Thoracic aorta (tissue), 2 donors: ENCODE measurements around the gene PCBD1. TPM values are rescaled to one million over a fixed set of nuclear protein-coding genes. Genes with fewer than 3 reads are reported as not detected.

Experiments
- ATAC-seq: fragments of 150-250 bp; one replicate; pipeline ENCODE4 v1.8.0; 2017; ENCODE audit warnings: low read depth; ENCODE audit not compliant: insufficient number of reproducible peaks, low FRiP score
- DNase-seq: peaks from one replicate; pipeline ENCODE4 v3.0.0-alpha.2; 2020; ENCODE audit warnings: low spot score
- H3K27ac ChIP-seq, 2 donors: fragments of 200-600 bp; sonication (generic); 1 replicate in 1 of 2; 2 replicates in 1 of 2; pipeline ENCODE4 v1.5.1; 2016; ENCODE audit warnings: mild to moderate bottlenecking in 2 of 2, moderate library complexity in 2 of 2
- H3K27me3 ChIP-seq: fragments of 200-600 bp; sonication (generic); replicated peaks from 2 replicates; pipeline ENCODE4 v1.6.0; 2016; ENCODE audit warnings: mild to moderate bottlenecking; ENCODE audit not compliant: insufficient read depth
- H3K36me3 ChIP-seq: fragments of 200-600 bp; sonication (generic); one replicate; pipeline ENCODE4 v1.5.1; 2016
- H3K4me1 ChIP-seq, 2 donors: fragments of 200-600 bp; sonication (generic); 1 replicate in 1 of 2; 2 replicates in 1 of 2; pipeline versions ENCODE4 v1.5.1 to v1.6.0; 2016; ENCODE audit warnings: low read depth in 2 of 2, mild to moderate bottlenecking in 1 of 2; ENCODE audit not compliant: control insufficient read depth in 1 of 2
- H3K4me3 ChIP-seq: fragments of 200-600 bp; sonication (generic); 2 replicates; pipeline ENCODE4 v1.5.1; 2016; ENCODE audit warnings: mild to moderate bottlenecking
- H3K9me3 ChIP-seq: fragments of 200-600 bp; sonication (generic); 2 replicates; pipeline ENCODE4 v1.5.1; 2016
- total RNA-seq, 2 donors: library from RNA; depleted of rRNA; stranded (reverse); fragments of >200 nt; gene quantifications; one replicate each; pipeline versions ENCODE4 v1.1.0 to v1.2.3, GENCODE V29; 2016
- TF ChIP-seq, protein P1 (sequence below): fragments of 200-600 bp; sonication (generic); IDR thresholded peaks from one replicate; pipeline ENCODE4 v1.5.1; 2019; ENCODE audit warnings: antibody characterized with exemption

Gene PCBD1
- total RNA-seq, 2 donors from 2014 or later: 12.8 to 36.0 TPM

DNA sequence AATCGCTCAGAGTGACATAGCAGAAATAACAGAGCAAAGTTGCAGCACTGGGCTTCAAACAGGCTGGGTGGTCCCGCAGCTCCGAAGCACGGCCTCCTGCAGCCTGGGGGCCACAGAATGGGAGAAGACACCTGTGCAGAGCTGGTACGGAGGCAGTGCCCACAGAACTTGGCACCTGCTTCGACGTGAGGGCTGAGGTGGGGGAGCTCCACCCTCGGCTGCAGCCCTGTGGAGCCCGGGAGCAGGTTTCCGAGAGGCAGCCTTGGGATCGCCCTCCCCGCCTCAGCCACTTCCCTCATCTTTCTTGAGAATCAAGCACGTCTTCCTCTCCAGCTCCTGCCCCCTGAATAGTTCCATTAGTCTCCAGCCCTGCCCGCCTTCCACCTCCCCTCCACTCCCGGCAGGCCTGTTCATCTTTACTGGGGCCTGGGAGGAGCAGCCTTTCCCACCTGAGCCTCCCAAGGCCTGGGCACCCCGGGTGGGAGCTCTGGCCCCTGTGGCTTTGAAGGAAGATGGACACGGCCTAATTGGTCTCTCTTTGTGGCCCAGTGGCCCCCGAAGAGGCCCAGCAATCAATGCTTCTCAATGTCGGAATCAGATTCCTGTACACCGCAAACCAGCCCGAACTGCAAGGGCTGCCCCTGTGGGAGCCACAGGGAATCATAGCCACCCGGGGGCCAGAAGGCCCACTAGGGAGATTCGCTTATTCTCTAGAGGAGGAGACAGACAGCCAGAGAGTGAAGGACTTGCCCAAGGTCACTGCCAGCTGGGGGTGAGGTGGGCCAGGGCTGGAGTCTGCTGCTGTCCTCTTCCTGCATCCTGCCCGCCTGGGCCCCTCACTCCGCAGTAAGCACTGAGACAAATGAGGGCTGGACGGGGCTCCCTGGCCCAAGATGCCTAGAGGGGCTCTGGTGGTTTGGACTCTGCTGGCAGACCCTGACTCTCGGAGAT, 17.0 kb upstream of the PCBD1 start:
- no peaks in the 10 kb centered on the region for H3K4me1 ChIP-seq
- no peaks in the 10 kb centered on the region for H3K27me3 ChIP-seq
- no peak overlapping the region for H3K4me3 ChIP-seq
- no peak overlapping the region for H3K27ac ChIP-seq
- H3K9me3 ChIP-seq: no peaks in the 10 kb centered on the region
- no peaks in the 10 kb centered on the region for H3K36me3 ChIP-seq
- no peak for DNase-seq
- no peak for ATAC-seq
- TF ChIP-seq, protein P1, sequence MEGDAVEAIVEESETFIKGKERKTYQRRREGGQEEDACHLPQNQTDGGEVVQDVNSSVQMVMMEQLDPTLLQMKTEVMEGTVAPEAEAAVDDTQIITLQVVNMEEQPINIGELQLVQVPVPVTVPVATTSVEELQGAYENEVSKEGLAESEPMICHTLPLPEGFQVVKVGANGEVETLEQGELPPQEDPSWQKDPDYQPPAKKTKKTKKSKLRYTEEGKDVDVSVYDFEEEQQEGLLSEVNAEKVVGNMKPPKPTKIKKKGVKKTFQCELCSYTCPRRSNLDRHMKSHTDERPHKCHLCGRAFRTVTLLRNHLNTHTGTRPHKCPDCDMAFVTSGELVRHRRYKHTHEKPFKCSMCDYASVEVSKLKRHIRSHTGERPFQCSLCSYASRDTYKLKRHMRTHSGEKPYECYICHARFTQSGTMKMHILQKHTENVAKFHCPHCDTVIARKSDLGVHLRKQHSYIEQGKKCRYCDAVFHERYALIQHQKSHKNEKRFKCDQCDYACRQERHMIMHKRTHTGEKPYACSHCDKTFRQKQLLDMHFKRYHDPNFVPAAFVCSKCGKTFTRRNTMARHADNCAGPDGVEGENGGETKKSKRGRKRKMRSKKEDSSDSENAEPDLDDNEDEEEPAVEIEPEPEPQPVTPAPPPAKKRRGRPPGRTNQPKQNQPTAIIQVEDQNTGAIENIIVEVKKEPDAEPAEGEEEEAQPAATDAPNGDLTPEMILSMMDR: no peak

DNA sequence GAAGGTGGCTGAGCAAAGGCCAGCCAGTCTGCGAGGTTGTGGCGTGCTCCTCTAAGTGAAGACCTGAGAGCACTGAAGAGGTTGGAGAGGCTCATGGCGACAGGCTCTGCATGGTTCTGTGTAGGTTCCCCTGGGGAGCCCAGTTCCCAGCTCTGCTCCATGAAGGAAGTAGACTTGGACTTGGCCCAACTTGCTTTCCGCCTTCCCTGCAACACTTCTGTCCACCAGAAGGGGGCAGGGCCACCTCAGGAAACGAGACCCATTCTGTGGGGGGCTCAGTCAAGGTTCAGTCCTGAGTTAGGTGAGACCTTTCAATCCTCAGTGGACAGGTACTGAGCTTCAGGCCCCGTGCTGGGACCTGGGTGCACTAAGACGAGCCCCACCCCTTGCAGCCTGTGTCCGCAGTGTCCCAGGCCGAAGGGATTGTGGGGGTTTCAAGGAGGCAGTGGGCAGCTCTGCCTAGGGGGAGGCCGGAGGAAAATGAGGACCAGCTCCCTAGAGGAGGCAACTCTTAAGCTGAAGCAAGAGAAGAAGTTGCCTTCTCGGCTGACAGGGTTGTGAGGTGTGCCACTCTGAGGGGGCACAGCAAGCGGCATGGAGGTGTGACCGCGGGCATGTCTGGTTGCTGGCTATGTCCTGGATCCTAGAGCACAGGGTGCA, 15.0 kb upstream of the PCBD1 start:
- no peaks in the 10 kb centered on the region for H3K4me1 ChIP-seq
- TF ChIP-seq, protein P1: peak; percentile 85
- no peaks in the 10 kb centered on the region for H3K9me3 ChIP-seq
- no peak overlapping the region for H3K27ac ChIP-seq
- H3K36me3 ChIP-seq: no peaks in the 10 kb centered on the region
- DNase-seq: no peak
- no peaks in the 10 kb centered on the region for H3K27me3 ChIP-seq
- H3K4me3 ChIP-seq: no peak overlapping the region
- no peak for ATAC-seq

DNA sequence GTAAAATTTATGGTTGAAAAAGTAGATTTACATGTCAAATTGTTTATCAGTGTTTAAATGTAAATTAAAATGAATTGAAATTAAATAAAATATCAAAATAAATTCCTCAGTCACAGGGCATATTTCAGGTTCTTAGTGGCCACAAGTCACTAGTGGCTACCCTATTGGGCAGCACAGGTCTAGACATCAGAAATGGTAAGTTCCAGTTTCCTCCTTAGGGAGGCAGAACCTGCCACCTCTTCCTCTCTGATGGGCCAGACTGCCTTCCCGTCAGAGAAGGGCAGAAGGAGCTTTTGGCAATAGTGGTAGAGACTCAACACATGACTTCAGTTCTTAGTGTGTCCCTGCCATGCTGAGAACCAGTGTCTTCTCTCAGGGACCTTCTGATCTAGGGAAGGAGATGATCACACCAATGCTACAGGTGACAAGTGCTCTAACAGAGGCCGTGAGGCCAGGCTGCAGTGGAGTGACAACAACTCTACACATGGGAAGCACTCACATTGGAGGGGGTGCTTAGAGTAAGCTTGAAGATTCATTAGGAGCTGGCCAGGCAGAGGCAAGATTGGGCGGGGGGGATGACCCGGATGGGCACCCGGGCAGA, 14.4 kb upstream of the PCBD1 start:
- H3K27ac ChIP-seq: no peak overlapping the region
- no peak for ATAC-seq
- no peak overlapping the region for H3K4me3 ChIP-seq
- no peaks in the 10 kb centered on the region for H3K27me3 ChIP-seq
- no peaks in the 10 kb centered on the region for H3K9me3 ChIP-seq
- no peak for DNase-seq
- H3K36me3 ChIP-seq: no peaks in the 10 kb centered on the region
- H3K4me1 ChIP-seq: no peaks in the 10 kb centered on the region
- TF ChIP-seq, protein P1: no peak

DNA sequence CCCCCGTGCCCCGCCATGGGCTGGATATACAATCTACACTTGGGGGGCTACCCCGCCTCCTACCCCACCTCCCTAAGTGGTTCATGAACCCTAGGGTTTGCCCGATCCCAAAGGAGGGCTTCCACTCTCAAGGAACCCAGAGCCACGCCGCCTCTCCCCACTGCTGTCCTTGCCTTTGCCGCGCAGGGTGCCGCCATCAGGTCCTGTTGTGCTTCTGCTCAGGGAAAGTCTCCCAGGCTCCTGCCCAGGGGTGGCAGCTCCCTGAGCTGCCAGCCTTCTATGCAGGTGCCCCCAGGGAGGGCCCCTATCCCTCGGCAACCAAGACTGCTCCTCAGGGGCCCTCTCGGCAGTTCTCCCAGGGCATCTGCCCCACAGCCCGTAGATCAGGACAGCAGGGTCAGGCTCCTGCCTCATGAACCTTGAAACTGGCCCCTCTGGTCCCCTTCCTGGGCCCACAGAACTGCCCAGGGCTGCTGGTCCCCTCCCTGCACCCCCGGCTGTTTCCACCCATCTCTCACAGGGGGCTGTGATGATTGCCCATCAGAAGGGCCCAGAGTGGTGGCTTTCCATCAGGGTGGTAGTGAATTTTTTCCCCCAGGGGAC, 13.0 kb upstream of the PCBD1 start:
- DNase-seq (no peak), ATAC-seq (no peak)
- no peaks in the 10 kb centered on the region for H3K36me3 ChIP-seq
- H3K4me3 ChIP-seq: no peak overlapping the region
- TF ChIP-seq, protein P1: no peak
- H3K27ac ChIP-seq: no peak overlapping the region
- no peaks in the 10 kb centered on the region for H3K4me1 ChIP-seq
- no peaks in the 10 kb centered on the region for H3K9me3 ChIP-seq
- H3K27me3 ChIP-seq: no peaks in the 10 kb centered on the region

DNA sequence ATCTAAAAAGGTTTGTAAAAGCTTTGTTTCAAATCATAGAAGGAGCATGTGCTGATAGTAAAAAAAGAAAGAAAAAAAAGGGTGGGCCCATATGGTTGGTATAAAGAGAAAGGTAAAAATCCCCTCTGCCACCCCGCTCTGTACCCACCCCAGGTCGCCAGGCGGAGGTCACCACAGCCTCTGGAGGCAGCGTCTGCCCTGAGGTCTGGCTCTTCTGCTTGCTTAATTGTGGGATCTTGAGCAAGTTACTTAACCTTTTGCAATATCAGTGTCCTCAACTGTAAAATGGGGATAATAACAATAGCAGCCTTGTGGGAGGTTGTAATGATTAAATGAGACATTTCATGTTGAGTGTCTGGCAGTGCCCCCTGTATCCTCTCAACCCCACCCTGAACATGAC, 10.7 kb upstream of the PCBD1 start:
- TF ChIP-seq, protein P1: no peak
- no peak for ATAC-seq
- H3K36me3 ChIP-seq: no peaks in the 10 kb centered on the region

More for the DNA sequence above, 10.7 kb upstream of the PCBD1 start:
- Histone ChIP-seq H3K9me3 (no peaks in the 10 kb centered on the region), H3K27me3 (no peaks in the 10 kb centered on the region), H3K4me1 (no peaks in the 10 kb centered on the region), H3K27ac (no peak overlapping the region), H3K4me3 (no peak overlapping the region)
- DNase-seq: no peak
